H9 (cell line): Measurements from ENCODE around the gene SPCS1. TPM values are rescaled to one million over a fixed set of nuclear protein-coding genes. Genes with fewer than 3 reads are reported as not detected.

ENCODE experiments used
- DNase-seq: peaks from one replicate; pipeline ENCODE4 v3.0.0-alpha.2; 2017
- H2AFZ ChIP-seq: one replicate; pipeline ENCODE4 v1.6.1; 2013; ENCODE audit warnings: mild to moderate bottlenecking, low read length, control low read depth, moderate library complexity
- H2AK5ac ChIP-seq: 2 replicates; pipeline ENCODE4 v1.6.1; 2013; ENCODE audit warnings: low read length, control low read depth, mixed read lengths; ENCODE audit not compliant: insufficient read length
- H2BK120ac ChIP-seq: one replicate; pipeline ENCODE4 v1.6.1; 2013; ENCODE audit warnings: low read depth, mild to moderate bottlenecking, low read length, control low read depth, inconsistent platforms; ENCODE audit not compliant: poor library complexity, severe bottlenecking
- H2BK12ac ChIP-seq: 2 replicates; pipeline ENCODE4 v1.6.1; 2013; ENCODE audit warnings: low read length, control low read depth, mixed read lengths, low read depth; ENCODE audit not compliant: insufficient read length
- H2BK15ac ChIP-seq: 2 replicates; pipeline ENCODE4 v1.6.1; 2013; ENCODE audit warnings: low read depth, low read length, control low read depth
- H2BK20ac ChIP-seq: one replicate; pipeline ENCODE4 v1.6.1; 2013; ENCODE audit warnings: low read depth, mild to moderate bottlenecking, low read length, control low read depth, inconsistent platforms; ENCODE audit not compliant: poor library complexity, severe bottlenecking
- H2BK5ac ChIP-seq: 2 replicates; pipeline ENCODE4 v1.6.1; 2013; ENCODE audit warnings: low read length, control low read depth, mixed read lengths; ENCODE audit not compliant: insufficient read length
- H3K14ac ChIP-seq: 2 replicates; pipeline ENCODE4 v1.6.1; 2013; ENCODE audit warnings: low read length, control low read depth; ENCODE audit not compliant: insufficient read depth
- H3K18ac ChIP-seq: 2 replicates; pipeline ENCODE4 v1.6.1; 2013; ENCODE audit warnings: low read depth, mild to moderate bottlenecking, mixed read lengths, low read length, control low read depth; ENCODE audit not compliant: insufficient read length
- H3K23ac ChIP-seq: 2 replicates; pipeline ENCODE4 v1.6.1; 2013; ENCODE audit warnings: low read length, control low read depth, mixed read lengths, low read depth; ENCODE audit not compliant: insufficient read length
- H3K23me2 ChIP-seq: 2 replicates; pipeline ENCODE4 v1.6.1; 2013; ENCODE audit warnings: low read depth, mild to moderate bottlenecking, mixed read lengths, low read length, control low read depth; ENCODE audit not compliant: insufficient read length, poor library complexity, severe bottlenecking
- H3K27ac ChIP-seq: 2 replicates; pipeline ENCODE4 v1.5.1; 2013; ENCODE audit warnings: low read length, control low read depth, mixed read lengths, low read depth; ENCODE audit not compliant: insufficient read length
- H3K27me3 ChIP-seq: 2 replicates; pipeline ENCODE4 v1.6.1; 2013; ENCODE audit warnings: low read length, control low read depth, inconsistent platforms; ENCODE audit not compliant: insufficient read depth
- H3K4ac ChIP-seq: 2 replicates; pipeline ENCODE4 v1.6.1; 2013; ENCODE audit warnings: low read depth, mild to moderate bottlenecking, control low read depth, inconsistent platforms, low read length, moderate library complexity
- H3K4me1 ChIP-seq: 2 replicates; pipeline ENCODE4 v1.6.1; 2013; ENCODE audit warnings: low read length, control low read depth, inconsistent platforms; ENCODE audit not compliant: insufficient read depth
- H3K4me2 ChIP-seq: 2 replicates; pipeline ENCODE4 v1.6.1; 2013; ENCODE audit warnings: low read length, control low read depth, mixed read lengths; ENCODE audit not compliant: insufficient read length, insufficient read depth
- H3K56ac ChIP-seq: 2 replicates; pipeline ENCODE4 v1.6.1; 2013; ENCODE audit warnings: low read depth, mild to moderate bottlenecking, mixed read lengths, low read length, control low read depth; ENCODE audit not compliant: insufficient read length
- H3K79me1 ChIP-seq: 2 replicates; pipeline ENCODE4 v1.6.1; 2013; ENCODE audit warnings: low read depth, mild to moderate bottlenecking, moderate library complexity, low read length, control low read depth, inconsistent platforms; ENCODE audit not compliant: insufficient read depth, poor library complexity, severe bottlenecking
- H3K79me2 ChIP-seq: 2 replicates; pipeline ENCODE4 v1.6.1; 2013; ENCODE audit warnings: low read length, control low read depth, inconsistent platforms; ENCODE audit not compliant: insufficient read depth
- H3K9ac ChIP-seq: 2 replicates; pipeline ENCODE4 v1.6.1; 2013; ENCODE audit warnings: low read length, control low read depth, mixed read lengths; ENCODE audit not compliant: insufficient read length; ENCODE audit errors: extremely low read depth
- H3K9me3 ChIP-seq: one replicate; pipeline ENCODE4 v1.6.1; 2013; ENCODE audit warnings: low read depth, low read length, inconsistent platforms; ENCODE audit not compliant: control insufficient read depth
- H3T11ph ChIP-seq: one replicate; pipeline ENCODE4 v1.6.1; 2013; ENCODE audit warnings: mild to moderate bottlenecking, low read length, control low read depth, inconsistent platforms
- H4K20me1 ChIP-seq: one replicate; pipeline ENCODE4 v1.6.1; 2013; ENCODE audit not compliant: control insufficient read depth, insufficient read length, insufficient read depth
- H4K5ac ChIP-seq: 2 replicates; pipeline ENCODE4 v1.6.1; 2013; ENCODE audit warnings: low read depth, mild to moderate bottlenecking, mixed read lengths, low read length, control low read depth; ENCODE audit not compliant: insufficient read length
- H4K8ac ChIP-seq: replicated peaks from 2 replicates; pipeline ENCODE4 v1.6.1; 2013; ENCODE audit warnings: low read length, control low read depth, mixed read lengths, low read depth; ENCODE audit not compliant: insufficient read length
- H4K91ac ChIP-seq: 2 replicates; pipeline ENCODE4 v1.6.1; 2013; ENCODE audit warnings: low read depth, mild to moderate bottlenecking, moderate library complexity, mixed read lengths, low read length, control low read depth; ENCODE audit not compliant: insufficient read length
- H3K27ac Mint-ChIP-seq, 3 experiments: 2 replicates in 2 of 3; 3 replicates in 1 of 3; pipeline ENCODE4 v1.8.0; 2020 to 2021; ENCODE audit warnings: mixed read lengths in 3 of 3, mild to moderate bottlenecking in 1 of 3, moderate library complexity in 1 of 3
- H3K27me3 Mint-ChIP-seq: 2 replicates; pipeline ENCODE4 v1.8.0; 2021; ENCODE audit warnings: low read depth, mild to moderate bottlenecking, moderate library complexity, mixed read lengths
- H3K36me3 Mint-ChIP-seq, 3 experiments: 2 replicates in 2 of 3; 3 replicates in 1 of 3; pipeline ENCODE4 v1.8.0; 2020 to 2021; ENCODE audit warnings: low read depth in 3 of 3, mixed read lengths in 3 of 3; ENCODE audit not compliant: insufficient read depth in 1 of 3
- H3K4me1 Mint-ChIP-seq, 2 experiments: 2 replicates each; pipeline ENCODE4 v1.8.0; 2020; ENCODE audit warnings: mixed read lengths in 2 of 2
- H3K4me3 Mint-ChIP-seq, 2 experiments: 2 replicates in 1 of 2; 3 replicates in 1 of 2; pipeline ENCODE4 v1.8.0; 2020 to 2021; ENCODE audit warnings: mild to moderate bottlenecking in 2 of 2, mixed read lengths in 2 of 2, moderate library complexity in 1 of 2
- H3K9me3 Mint-ChIP-seq, 2 experiments: 2 replicates in 1 of 2; 3 replicates in 1 of 2; pipeline ENCODE4 v1.8.0; 2020; ENCODE audit warnings: mild to moderate bottlenecking in 2 of 2, mixed read lengths in 2 of 2, moderate library complexity in 1 of 2
- CTCF ChIP-seq: fragments of 200-600 bp; sonication (generic); conservative IDR thresholded peaks from 3 replicates; pipeline ENCODE4 v1.8.0; 2021; ENCODE audit warnings: antibody characterized with exemption, mild to moderate bottlenecking
- total RNA-seq: library from RNA; stranded (reverse); gene quantifications from 2 replicates; pipeline ENCODE4 v1.2.1, GENCODE V29; 2021

Gene SPCS1
- total RNA-seq, 1 experiment from 2014 or later: 106 TPM

- no peak overlapping the region for H2BK5ac ChIP-seq
- no peaks in the 10 kb centered on the region; the same call in 1 of the 2 replicates for H3K4me1 ChIP-seq
- no peak overlapping the region for H3K14ac ChIP-seq
- no peak overlapping the region for H4K8ac ChIP-seq
- H3K4me2 ChIP-seq: no peak overlapping the region
- H2BK20ac ChIP-seq: no peak overlapping the region
- H2AK5ac ChIP-seq: no peak overlapping the region
- DNase-seq: no peak
- Mint-ChIP-seq H3K9me3 (no peaks in the 10 kb centered on the region), H3K36me3 (peaks cover 0 to 9% (median 1%) of the 10 kb centered on the region in 3 experiments; a peak in 5 of 7 replicates), H3K4me3 (no peak overlapping the region), H3K27me3 (no peaks in the 10 kb centered on the region), H3K4me1 (peaks cover 2 to 8% of the 10 kb centered on the region in 2 experiments; a peak in 3 of 4 replicates), H3K27ac (no peak overlapping the region)
- TF ChIP-seq CTCF: no peak
- no peak overlapping the region for H4K5ac ChIP-seq
- H3K79me2 ChIP-seq: no peaks in the 10 kb centered on the region
- H3K56ac ChIP-seq: no peak overlapping the region
- no peak overlapping the region for H2BK15ac ChIP-seq
- H2AFZ ChIP-seq: no peak overlapping the region
- no peak overlapping the region for H2BK12ac ChIP-seq
- no peak overlapping the region for H3T11ph ChIP-seq
- no peak overlapping the region for H3K23ac ChIP-seq
- H3K9me3 ChIP-seq: no peaks in the 10 kb centered on the region
- H3K4ac ChIP-seq: no peak overlapping the region
- no peak overlapping the region for H3K27ac ChIP-seq
- H3K27me3 ChIP-seq: no peaks in the 10 kb centered on the region
- no peak overlapping the region for H4K91ac ChIP-seq
- H3K79me1 ChIP-seq: no peaks in the 10 kb centered on the region
- H2BK120ac ChIP-seq: no peak overlapping the region
- no peak overlapping the region for H3K9ac ChIP-seq
- no peak overlapping the region for H3K18ac ChIP-seq
- no peaks in the 10 kb centered on the region for H4K20me1 ChIP-seq
- peaks cover 2% of the 10 kb centered on the region for H3K23me2 ChIP-seq
Measured at GRCh38 chr3:52719618-52720017, 13.7 kb downstream of the SPCS1 start.
